Fibroblast of the aortic adventitia (primary cell): ENCODE measurements around the gene ZBTB20. TPM values are rescaled to one million over a fixed set of nuclear protein-coding genes. Genes with fewer than 3 reads are reported as not detected.

Source experiments
- DNase-seq: peaks from one replicate; pipeline ENCODE4 v3.0.0-alpha.2; 2010; ENCODE audit warnings: low read depth
- H3K4me3 ChIP-seq: 2 replicates; pipeline ENCODE4 v1.5.1; 2011; ENCODE audit warnings: low read depth, mild to moderate bottlenecking, control low read depth, low read length, moderate library complexity
- total RNA-seq: library from RNA; depleted of rRNA; stranded (reverse); fragments of >200 nt; gene quantifications from 2 replicates; pipeline ENCODE4 v1.2.3, GENCODE V29; 2012; ENCODE audit warnings: low replicate concordance
- TF ChIP-seq, protein P1 (sequence below): IDR thresholded peaks from 2 replicates; pipeline ENCODE4 v1.5.1; 2011; ENCODE audit warnings: mild to moderate bottlenecking, low read length, control low read depth, inconsistent platforms; ENCODE audit not compliant: insufficient read depth

The ZBTB20 gene
- total RNA-seq, 1 donor = 47.2 TPM

DNA sequence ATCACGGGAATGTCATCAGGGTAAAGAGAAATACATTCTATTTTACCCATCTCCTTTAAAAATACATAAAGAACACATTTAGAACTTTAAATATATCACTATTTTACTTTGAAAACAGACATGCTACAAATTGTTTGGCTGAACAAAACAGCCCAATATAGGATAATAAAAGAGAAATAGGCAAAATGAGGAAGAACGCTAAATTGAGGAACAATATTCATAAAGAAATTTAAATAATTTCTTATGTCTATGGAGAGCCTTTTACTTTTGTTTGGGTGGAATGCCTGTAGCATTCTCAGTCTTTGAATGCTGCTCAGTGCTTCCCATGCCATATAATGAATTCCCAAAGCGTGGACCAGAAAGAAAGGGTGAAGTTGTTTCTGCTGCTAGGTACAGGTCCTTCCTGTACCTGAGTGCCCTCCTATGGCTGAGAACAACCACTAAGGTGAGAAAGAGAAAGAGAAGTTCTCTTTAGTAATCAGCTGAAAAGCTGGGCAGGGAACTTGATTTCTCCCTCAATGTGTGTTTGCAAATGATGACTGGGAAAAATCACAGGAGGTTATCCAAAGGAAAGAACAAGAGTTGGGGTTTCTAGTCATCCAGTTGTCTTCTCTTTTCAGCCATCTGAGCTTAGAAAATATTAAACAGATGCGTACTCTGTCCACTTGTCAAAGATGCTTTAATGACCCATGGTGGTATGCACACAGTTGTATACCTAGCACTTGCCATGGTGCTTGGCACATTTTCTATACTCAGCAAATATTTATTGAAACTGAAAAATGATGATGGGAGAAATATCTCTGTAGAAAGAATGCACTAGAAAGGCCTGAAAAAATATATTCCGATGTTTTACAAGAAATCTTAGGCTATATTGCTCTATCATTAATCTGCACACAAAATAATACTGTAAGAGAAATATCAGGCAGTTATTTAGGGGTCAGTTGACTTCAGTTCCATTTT lies 448.7 kb downstream of the ZBTB20 start:
- no peak overlapping the region for H3K4me3 ChIP-seq
- no peak for DNase-seq
- TF ChIP-seq, protein P1, sequence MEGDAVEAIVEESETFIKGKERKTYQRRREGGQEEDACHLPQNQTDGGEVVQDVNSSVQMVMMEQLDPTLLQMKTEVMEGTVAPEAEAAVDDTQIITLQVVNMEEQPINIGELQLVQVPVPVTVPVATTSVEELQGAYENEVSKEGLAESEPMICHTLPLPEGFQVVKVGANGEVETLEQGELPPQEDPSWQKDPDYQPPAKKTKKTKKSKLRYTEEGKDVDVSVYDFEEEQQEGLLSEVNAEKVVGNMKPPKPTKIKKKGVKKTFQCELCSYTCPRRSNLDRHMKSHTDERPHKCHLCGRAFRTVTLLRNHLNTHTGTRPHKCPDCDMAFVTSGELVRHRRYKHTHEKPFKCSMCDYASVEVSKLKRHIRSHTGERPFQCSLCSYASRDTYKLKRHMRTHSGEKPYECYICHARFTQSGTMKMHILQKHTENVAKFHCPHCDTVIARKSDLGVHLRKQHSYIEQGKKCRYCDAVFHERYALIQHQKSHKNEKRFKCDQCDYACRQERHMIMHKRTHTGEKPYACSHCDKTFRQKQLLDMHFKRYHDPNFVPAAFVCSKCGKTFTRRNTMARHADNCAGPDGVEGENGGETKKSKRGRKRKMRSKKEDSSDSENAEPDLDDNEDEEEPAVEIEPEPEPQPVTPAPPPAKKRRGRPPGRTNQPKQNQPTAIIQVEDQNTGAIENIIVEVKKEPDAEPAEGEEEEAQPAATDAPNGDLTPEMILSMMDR = no peak

DNA sequence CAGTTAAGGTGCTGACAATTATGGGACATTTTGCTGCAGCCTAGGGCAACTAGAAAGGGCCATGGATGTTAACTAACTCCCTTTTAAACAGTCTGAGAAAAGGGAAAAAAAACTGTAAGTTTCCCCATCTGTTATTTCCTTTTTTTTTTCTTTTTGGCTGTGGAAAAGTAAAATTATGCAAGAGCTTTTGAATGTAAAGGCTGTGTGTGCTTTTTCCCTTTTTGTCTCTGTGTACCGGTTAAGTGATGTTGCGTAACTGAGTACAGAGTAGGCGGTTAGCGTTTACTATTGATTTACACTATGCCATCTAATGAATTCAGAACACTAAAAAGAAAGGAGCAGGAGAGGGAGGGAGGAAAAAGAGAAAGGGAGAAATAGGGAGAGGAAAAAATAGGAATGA lies 449.7 kb downstream of the ZBTB20 start:
- no peak overlapping the region for H3K4me3 ChIP-seq
- TF ChIP-seq, protein P1 = no peak
- no peak for DNase-seq

DNA sequence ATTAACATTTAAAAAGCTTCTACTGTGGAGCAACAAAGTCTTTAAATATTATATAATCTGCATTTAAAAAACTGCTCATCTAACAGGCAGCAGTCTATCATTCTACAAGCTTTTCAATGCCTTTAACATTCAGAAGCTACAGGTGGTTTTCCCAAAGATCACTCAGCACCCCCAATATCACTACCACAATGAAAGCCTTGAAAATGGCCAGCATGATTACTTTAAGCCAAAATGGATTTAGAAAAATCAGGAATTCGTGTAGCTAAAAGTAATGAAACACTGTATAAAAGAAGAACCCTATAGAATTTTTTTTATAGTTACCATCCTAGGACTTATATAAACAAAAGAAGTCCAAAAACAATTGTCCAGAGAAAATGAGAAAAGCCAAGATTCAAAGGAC lies 452.8 kb downstream of the ZBTB20 start:
- DNase-seq = no peak
- H3K4me3 ChIP-seq = no peak overlapping the region
- TF ChIP-seq, protein P1 = no peak

DNA sequence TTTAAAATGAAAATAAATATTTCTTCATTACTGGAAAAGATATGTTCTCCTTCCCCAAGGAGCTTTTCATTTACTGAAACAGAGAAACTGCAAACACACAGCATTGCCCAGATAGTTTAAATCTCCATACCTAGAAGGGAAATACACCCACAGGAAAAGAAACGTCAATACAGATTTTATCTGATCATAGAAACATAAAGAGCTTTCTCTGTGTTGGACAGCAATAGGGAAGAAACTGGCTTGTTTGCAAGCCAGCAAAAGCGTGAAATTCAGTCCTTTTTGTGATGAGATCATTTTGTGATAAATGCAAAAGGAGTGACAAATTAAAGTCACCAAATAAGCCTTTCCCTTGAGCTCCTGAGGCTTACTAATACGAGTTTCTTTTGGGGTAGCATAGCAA lies 455.2 kb downstream of the ZBTB20 start:
- TF ChIP-seq, protein P1 = no peak
- H3K4me3 ChIP-seq = no peak overlapping the region
- no peak for DNase-seq

DNA sequence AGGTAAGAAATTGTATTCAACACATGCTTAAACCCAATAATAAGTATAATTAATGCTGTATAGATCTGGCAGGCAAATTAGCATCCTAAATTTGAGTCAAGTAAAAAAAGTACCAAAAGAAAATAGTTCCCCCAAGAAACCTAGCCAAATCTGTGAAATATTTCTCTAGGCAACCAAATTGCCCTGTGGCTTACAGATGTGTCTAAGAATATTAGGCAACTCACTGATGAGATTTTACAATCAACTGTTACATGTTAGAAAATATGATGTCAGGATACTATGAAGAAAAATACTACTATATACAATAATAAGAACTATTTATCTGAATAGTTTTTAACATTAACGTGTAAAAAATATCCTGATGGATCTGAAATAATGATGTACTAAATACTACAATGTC lies 456.2 kb downstream of the ZBTB20 start:
- DNase-seq = no peak
- TF ChIP-seq, protein P1 = no peak
- H3K4me3 ChIP-seq = no peak overlapping the region

DNA sequence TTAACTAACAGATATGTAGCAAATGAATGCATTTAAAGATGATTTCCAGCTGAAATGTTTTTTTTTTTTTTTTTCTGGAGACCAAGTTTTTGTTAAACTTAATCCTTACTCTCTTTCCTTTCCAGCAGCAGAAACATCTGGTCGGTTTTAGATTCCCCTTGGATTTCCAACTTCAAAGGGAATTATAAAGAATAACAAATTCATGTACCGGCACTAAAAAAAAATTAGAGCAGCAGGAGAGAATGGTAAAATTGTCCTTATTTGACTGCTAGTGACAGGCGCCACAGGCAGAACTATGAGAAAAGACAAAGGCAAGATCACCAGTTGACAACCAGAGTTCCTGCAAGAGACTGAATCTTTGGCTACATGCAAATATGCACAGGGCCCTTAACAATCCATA lies 459.9 kb downstream of the ZBTB20 start:
- no peak for DNase-seq
- TF ChIP-seq, protein P1 = no peak
- H3K4me3 ChIP-seq = no peak overlapping the region
